ENCODE results near the gene NR3C2. TPM values are rescaled to one million over a fixed set of nuclear protein-coding genes. Genes with fewer than 3 reads are reported as not detected.
A peak's percentile ranks its signal among the peaks of the same experiment; 100 is the strongest.

The NR3C2 gene
- total RNA-seq, 2 donors from 2014 or later, result 10.0 to 11.2 TPM

DNA sequence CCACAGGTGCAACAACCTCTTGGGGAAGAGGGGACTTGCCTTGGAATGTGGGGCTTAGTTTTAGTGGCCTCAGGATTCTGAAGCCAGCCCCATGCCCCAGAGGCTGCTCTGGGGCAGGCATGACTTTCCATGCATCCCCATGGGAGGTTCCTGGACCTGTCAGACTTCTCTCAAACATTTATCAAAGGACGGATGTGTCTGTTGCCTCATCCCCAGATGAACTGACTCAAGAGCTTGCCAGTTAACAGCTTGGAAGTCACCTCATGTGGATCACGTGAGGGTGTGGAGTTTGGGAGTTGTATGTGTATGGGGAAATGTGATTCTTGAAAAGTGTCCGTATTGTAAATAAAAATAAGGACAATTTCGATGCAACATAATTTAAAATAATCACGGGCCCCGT lies 368.9 kb downstream of the NR3C2 start:
- intact Hi-C loops (cut with DNase I), result no loop called here
- no peak for DNase-seq (ENCODE audit: low spot score)

- no peak for DNase-seq (ENCODE audit: low spot score)
- intact Hi-C loops (cut with DNase I), result no loop called here
These were observed 369.4 kb downstream of the NR3C2 start for GRCh38 chr4:148072789-148073188.

- intact Hi-C loops (cut with DNase I), result no loop called here
- no peak for DNase-seq (ENCODE audit: low spot score)
These were observed 371.2 kb downstream of the NR3C2 start for GRCh38 chr4:148071009-148071408.

DNA sequence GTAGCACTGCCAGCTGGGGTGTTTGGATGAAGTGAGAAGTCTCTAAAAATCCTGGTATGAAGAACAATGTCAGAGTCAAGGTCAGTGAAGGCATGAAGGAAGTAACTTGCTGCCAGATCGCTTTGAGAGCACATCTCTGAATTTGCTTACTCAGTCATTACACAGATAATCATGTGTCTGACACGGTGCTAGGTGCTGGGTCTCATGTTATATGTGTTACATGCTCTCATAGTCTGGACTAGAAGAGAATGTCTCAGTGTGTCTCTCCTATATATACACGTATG lies 372.4 kb downstream of the NR3C2 start:
- DNase-seq (ENCODE audit: low spot score), result no peak
- intact Hi-C loops (cut with DNase I), result no loop called here

DNA sequence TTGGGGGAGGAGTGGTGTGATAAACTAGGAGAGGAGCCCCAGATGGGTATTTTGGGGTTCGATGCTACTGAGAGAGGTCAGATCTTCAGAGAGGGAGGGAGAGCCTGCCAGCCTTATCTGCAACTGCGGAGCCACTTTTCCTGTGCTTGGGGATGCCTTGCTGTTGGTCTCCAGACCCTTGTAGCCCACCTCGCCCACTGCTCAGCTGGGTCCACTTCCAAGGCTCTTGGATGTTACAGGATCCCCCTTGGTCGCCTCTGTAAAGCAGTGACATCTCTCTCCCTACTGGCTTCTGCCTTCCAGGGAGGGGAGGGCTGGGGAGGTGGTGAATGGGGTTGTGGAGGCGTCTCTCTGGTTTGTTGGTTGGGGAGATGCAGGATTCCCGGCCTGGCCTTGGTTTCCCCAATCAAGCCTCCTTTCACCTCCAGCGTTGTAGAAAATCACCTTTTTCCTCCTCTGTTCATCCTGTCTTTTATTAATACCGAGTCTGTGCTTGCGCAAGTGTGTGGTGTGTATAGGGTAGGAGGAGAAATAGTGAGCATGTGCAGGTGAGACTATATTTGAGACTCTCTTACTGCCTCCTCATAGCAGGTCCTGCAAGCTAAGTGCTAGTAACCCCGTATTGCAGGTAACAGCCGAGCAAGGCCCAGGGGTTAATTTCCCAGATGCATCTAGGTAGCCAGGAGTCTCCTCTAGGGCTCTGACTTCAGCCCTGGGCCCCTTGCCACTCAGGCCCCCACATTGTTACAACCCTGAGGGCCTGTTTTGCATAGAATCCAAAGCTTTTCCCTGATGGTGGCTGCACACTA lies 372.9 kb downstream of the NR3C2 start:
- intact Hi-C loops (cut with DNase I), result no loop called here

DNA sequence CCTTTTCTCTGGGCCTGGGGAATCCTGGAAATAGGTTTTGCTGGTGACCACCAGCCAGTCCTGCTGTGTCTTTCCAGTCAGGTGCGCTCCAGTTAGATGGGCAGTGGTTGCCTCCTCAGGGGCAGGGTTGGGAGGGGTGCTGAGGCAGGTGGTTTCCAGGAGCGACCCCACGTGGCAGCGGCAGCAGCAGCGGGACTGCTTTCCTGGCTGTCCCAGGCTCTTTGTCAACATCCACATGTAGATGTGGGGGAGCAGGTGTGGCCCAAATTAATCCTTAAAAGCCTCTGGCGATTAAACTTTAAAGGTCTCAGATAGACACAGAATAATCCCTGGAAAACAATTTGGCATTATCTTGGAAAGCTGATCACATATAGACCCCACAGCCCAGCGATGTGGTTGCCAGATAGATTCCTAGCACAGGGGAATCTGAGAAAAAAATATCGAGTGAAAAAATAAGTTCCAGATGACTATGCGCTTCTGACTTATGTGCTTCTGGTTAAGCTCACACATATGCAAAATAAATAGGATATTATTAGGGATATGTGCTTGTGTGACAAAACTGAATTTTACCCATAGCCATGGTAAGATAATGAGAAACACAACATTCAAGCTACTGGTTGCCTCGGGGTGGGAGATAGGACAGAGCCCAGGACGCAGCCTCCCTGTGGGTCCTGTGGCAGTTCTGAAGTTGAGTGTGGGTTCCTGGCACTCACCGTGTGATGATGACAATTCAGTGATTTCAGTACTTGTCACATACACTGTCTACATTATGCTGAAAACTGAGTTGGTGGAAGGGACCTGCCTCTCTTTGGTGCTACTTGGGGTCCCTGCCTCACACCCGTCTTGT lies 373.9 kb downstream of the NR3C2 start:
- no peak for DNase-seq (ENCODE audit: low spot score)
- intact Hi-C loops (cut with DNase I), result no loop called here

More for the DNA sequence above, 372.9 kb downstream of the NR3C2 start:
- no peak for DNase-seq (ENCODE audit: low spot score)

GRCh38 chr4:148067301-148067916 lies 374.8 kb downstream of the NR3C2 start:
- intact Hi-C loops (cut with DNase I), result no loop called here
- DNase-seq (ENCODE audit: low spot score), result no peak

DNA sequence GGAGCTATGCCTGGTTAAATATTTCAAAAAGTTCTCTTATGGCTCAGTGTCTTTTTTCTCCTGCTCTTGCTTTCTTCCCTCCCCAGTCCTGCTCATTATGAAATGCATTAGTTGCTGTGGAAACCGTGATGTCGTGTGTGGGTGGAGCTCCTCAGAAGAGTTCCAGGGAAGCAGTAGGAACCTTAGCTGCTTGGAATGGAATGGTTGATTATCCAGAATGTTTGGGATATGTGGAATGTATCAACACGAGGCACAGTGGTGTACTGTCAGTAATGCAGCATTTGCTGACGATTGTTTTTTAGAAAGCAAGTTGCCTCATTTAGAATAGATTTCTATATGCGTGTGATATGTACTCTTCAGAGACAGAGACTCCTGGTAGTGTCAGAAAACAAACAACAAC lies 377.1 kb downstream of the NR3C2 start:
- no peak for DNase-seq (ENCODE audit: low spot score)
- intact Hi-C loops (cut with DNase I), result no loop called here

- intact Hi-C loops (cut with DNase I), result no loop called here
- DNase-seq (ENCODE audit: low spot score), result no peak
These were observed 377.8 kb downstream of the NR3C2 start for GRCh38 chr4:148064451-148064850.

GRCh38 chr4:148062301-148062950 lies 379.8 kb downstream of the NR3C2 start:
- intact Hi-C loops (cut with DNase I), result no loop called here
- no peak for DNase-seq (ENCODE audit: low spot score)

DNA sequence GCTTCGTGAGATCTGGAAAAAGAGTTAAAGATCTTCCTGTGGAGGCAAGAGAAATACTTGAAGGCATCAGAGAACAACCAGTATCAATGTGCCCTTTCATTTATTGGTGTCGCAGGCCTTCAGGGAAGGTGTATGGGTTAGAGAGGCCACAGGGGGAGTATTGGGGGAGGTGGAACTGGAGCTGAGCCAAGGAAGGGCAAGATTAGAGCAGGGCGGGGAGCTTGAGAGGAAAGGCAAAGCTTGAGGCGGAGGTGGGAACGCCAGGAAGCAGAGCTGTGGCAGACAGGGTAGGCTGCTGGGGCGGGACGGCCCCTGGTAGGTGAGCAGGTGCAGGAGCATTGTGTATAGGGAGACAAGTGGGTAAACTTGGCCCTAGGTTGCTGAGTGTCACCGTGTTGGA lies 380.4 kb downstream of the NR3C2 start:
- intact Hi-C loops (cut with DNase I), result no loop called here
- DNase-seq (ENCODE audit: low spot score), result no peak

GRCh38 chr4:148061141-148061481 lies 381.1 kb downstream of the NR3C2 start:
- no peak for DNase-seq (ENCODE audit: low spot score)
- intact Hi-C loops (cut with DNase I), result no loop called here

DNA sequence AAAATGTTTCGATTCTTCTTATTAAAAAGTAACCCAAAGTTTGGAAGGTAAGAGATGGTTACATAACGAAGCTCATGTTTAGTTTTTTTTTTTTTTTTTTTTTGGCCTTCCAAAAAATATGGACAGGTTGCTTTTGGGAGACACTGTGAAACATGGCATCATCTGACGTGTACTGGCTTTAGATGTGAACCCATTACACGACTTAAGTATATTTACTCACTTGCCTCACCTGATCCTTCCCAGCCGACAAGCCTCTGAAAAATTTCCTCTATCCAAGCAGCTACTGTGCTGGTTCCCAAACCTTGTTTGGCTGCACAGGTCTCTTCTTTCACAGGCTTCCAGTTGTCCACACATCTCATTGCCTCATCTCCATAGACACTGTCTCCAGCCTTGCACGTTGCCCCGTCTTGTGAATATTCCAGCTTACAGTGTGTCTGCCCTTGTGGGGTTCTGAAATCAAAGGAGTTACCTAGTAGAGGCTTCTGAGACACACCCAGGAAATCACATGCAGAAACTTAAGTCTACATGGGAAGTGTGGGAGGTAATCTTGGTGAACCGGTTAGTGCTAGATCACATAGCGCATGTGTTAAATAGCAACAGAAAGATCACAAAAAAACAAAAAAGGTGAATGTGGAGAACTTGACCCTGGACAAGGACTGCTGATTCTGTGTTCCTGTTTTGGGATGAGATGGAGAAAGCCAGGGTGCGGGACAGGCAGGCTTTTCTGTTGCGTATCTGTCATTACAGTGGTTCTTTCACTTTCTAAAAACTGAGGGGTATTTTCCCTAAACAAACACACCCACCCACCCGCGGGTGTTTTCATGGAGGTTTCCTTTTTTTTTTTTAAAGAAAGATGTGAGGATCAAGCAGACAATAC lies 381.7 kb downstream of the NR3C2 start:
- DNase-seq (ENCODE audit: low spot score), result no peak
- intact Hi-C loops (cut with DNase I), result no loop called here

DNA sequence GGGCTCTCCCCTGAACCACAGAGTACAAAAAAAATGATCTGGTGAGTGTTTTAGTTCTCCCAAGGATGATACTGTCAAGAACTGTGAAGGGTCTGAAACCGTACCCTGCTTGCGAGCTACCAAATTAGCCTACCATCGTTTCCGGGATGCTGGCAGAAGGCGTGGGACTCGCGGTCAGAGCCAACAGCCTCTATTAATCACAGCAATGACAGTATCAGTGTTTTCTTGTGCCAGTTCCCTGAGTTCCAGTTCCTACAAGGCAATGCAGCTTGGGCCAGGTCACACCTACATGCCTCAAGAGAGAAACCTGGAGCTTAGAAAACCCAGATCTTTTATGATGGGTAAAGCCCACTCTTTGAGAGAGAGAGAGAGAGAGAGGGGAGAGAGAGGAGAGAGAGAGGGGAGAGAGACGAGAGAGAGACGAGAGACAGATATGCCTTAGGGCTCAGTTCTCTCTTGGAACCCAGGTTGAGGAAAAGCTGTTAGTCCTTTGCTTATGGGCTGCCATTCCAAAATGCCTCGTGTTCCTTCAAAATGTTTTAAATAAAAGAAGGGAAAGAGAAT lies 382.5 kb downstream of the NR3C2 start:
- intact Hi-C loops (cut with DNase I), result no loop called here
- no peak for DNase-seq (ENCODE audit: low spot score)

DNA sequence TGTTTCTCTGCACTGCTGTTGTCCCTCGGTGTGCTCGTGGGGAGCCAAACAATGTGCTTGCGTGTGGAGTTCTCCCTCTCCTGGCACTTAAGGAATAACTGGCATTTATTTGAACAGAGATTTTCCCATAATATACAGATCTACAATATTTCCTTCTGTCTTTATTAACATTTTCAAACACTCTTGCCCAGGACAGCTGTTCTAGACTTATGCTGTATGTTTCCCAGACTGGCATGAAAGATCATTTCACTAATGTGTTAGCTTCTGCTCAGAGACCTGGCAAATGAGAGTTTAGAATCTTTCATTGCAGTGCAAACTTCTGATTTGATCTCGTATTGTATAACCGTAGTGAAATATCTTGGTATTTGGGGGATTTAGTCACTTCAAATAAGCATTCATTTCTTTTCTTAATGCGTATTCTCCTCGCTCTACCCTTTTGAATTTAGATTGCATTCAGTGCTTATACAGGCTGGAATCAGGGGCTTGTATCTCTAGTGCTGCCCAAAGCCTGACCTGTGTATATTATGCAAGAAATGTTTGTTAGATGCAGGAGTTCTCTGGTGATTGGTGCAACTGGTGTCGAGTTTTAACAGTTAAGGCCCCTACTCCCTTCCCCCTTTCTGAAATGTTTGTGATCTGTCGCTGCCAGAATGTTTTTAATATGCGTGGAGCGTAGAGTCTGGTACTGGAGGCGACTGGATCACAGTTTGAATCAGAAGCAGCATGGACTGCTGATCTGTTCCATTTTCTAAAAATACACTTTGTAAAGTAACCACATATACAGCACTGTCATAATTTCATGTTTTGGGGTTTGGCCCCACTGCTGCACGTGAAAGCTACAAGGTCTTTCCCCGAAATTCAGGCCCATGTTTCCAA lies 384.0 kb downstream of the NR3C2 start:
- DNase-seq (ENCODE audit: low spot score), result no peak
- intact Hi-C loops (cut with DNase I), result no loop called here

GRCh38 chr4:148057516-148057915 lies 384.7 kb downstream of the NR3C2 start:
- DNase-seq (ENCODE audit: low spot score), result no peak
- intact Hi-C loops (cut with DNase I), result no loop called here

GRCh38 chr4:148056879-148057278 lies 385.3 kb downstream of the NR3C2 start:
- intact Hi-C loops (cut with DNase I), result no loop called here
- peak; percentile 91 for DNase-seq (ENCODE audit: low spot score)

DNA sequence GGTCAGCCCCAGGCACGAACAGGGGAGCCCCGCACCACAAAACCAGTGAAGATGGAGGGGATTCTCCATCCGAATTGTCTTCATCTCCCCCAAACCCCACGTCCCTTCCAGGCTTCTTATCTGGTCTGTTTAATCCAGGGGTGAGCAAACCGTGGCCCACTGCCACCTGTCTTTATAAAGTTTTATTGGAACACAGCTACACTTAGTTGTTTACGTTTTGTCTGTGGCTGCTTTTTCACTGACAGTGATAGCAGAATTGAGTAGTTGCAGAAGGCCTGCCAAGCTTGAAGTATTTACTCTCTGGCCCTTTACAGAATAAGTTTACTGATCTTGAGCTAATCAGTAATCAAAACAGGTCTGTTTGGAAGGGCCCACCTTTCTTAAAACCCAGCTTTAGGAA lies 386.4 kb downstream of the NR3C2 start:
- intact Hi-C loops (cut with DNase I), result no loop called here
- no peak for DNase-seq (ENCODE audit: low spot score)
